Endodermal cell (in vitro differentiated cells): ENCODE measurements around the gene CIB4. TPM values are rescaled to one million over a fixed set of nuclear protein-coding genes. Genes with fewer than 3 reads are reported as not detected.

Experiments used
- DNase-seq: peaks from one replicate; pipeline ENCODE4 v3.0.0-alpha.2; 2017
- H3K27ac ChIP-seq: 2 replicates; pipeline ENCODE4 v1.5.1; 2013; ENCODE audit warnings: mild to moderate bottlenecking, low read depth, low read length, moderate library complexity
- H3K27me3 ChIP-seq: 2 replicates; pipeline ENCODE4 v1.6.1; 2013; ENCODE audit warnings: mild to moderate bottlenecking, low read length, moderate library complexity; ENCODE audit not compliant: insufficient read depth, control insufficient read depth, poor library complexity, severe bottlenecking
- H3K36me3 ChIP-seq: 2 replicates; pipeline ENCODE4 v1.7.0; 2013; ENCODE audit warnings: mild to moderate bottlenecking, low read length, moderate library complexity; ENCODE audit not compliant: control insufficient read depth, insufficient read depth
- H3K4me1 ChIP-seq: one replicate; pipeline ENCODE4 v1.7.0; 2013; ENCODE audit warnings: low read length; ENCODE audit not compliant: control insufficient read depth, insufficient read depth
- H3K4me3 ChIP-seq: 2 replicates; pipeline ENCODE4 v1.5.1; 2013; ENCODE audit warnings: mild to moderate bottlenecking, low read length, moderate library complexity
- H3K9ac ChIP-seq: 2 replicates; pipeline ENCODE4 v1.6.1; 2013; ENCODE audit warnings: mild to moderate bottlenecking, low read length, moderate library complexity; ENCODE audit not compliant: poor library complexity, severe bottlenecking; ENCODE audit errors: extremely low read depth
- H3K9me3 ChIP-seq: 2 replicates; pipeline ENCODE4 v1.6.1; 2013; ENCODE audit warnings: mild to moderate bottlenecking, low read length, moderate library complexity; ENCODE audit not compliant: control insufficient read depth
- H3K27ac Mint-ChIP-seq: 2 replicates; pipeline ENCODE4 v1.8.0; 2020; ENCODE audit warnings: mixed read lengths
- H3K27me3 Mint-ChIP-seq: 2 replicates; pipeline ENCODE4 v1.8.0; 2021; ENCODE audit warnings: mild to moderate bottlenecking, mixed read lengths; ENCODE audit not compliant: insufficient read depth
- H3K36me3 Mint-ChIP-seq: 2 replicates; pipeline ENCODE4 v1.8.0; 2020; ENCODE audit warnings: low read depth, mixed read lengths
- H3K4me1 Mint-ChIP-seq: 2 replicates; pipeline ENCODE4 v1.8.0; 2020; ENCODE audit warnings: mixed read lengths
- H3K4me3 Mint-ChIP-seq: 2 replicates; pipeline ENCODE4 v1.8.0; 2020; ENCODE audit warnings: mild to moderate bottlenecking, moderate library complexity, mixed read lengths
- H3K9me3 Mint-ChIP-seq: 2 replicates; pipeline ENCODE4 v1.8.0; 2020; ENCODE audit warnings: mild to moderate bottlenecking, mixed read lengths
- CTCF ChIP-seq: fragments of 200-600 bp; sonication (generic); conservative IDR thresholded peaks from 2 replicates; pipeline ENCODE4 v1.5.0; 2021; ENCODE audit warnings: antibody characterized with exemption, mild to moderate bottlenecking
- WGBS, 2 experiments: methylation state at CpG; one replicate each; pipeline versions ENCODE4 v1.1.5 to v1.1.7; 2013; ENCODE audit warnings: missing lambda C conversion rate in 2 of 2, mixed read lengths in 1 of 2; ENCODE audit not compliant: insufficient coverage in 1 of 2, insufficient read length in 1 of 2; 5-methylcytosine and 5-hydroxymethylcytosine counted together
- total RNA-seq, 2 donors: library from RNA; stranded (reverse); fragmentation: NEBNext Ultra II Directional in 1 of 2; extraction: Animal tissue kit (Norgen Biotek cat#: 25700) in 1 of 2; gene quantifications; 2 replicates in 1 of 2; 3 replicates in 1 of 2; pipeline ENCODE4 v1.2.1, GENCODE V29; 2021

CIB4 gene
- total RNA-seq, 2 donors from 2014 or later = not detected

GRCh38 chr2:26632624-26633185 is 8.5 kb downstream of the CIB4 start:
- WGBS, 2 experiments = 89 to 93% methylated on average over 10 to 14 of the region's 14 CpGs
- H3K9me3 Mint-ChIP-seq = no peaks in the 10 kb centered on the region

GRCh38 chr2:26631401-26632170 is 9.6 kb downstream of the CIB4 start:
- Mint-ChIP-seq H3K9me3 (no peaks in the 10 kb centered on the region), H3K4me3 (no peak overlapping the region), H3K27me3 (no peaks in the 10 kb centered on the region), H3K36me3 (no peaks in the 10 kb centered on the region), H3K27ac (peak overlapping the region; percentile 55), H3K4me1 (peaks cover 8% of the 10 kb centered on the region)
- H3K9ac ChIP-seq = no peak overlapping the region
- DNase-seq = peak; percentile 46
- H3K4me3 ChIP-seq = no peak overlapping the region
- no peak overlapping the region for H3K27ac ChIP-seq
- WGBS, 2 experiments = 95% methylated on average over 9 to 13 of the region's 13 CpGs
- no peak for TF ChIP-seq CTCF
- no peaks in the 10 kb centered on the region for H3K9me3 ChIP-seq
- H3K36me3 ChIP-seq = no peaks in the 10 kb centered on the region
- no peaks in the 10 kb centered on the region for H3K27me3 ChIP-seq
- no peaks in the 10 kb centered on the region for H3K4me1 ChIP-seq

More at GRCh38 chr2:26632624-26633185, 8.5 kb downstream of the CIB4 start:
- Histone ChIP-seq H3K4me3 (no peak overlapping the region), H3K9me3 (no peaks in the 10 kb centered on the region), H3K9ac (no peak overlapping the region), H3K27ac (no peak overlapping the region), H3K36me3 (no peaks in the 10 kb centered on the region), H3K4me1 (no peaks in the 10 kb centered on the region), H3K27me3 (no peaks in the 10 kb centered on the region)
- H3K27me3 Mint-ChIP-seq = no peaks in the 10 kb centered on the region
- no peak overlapping the region for H3K27ac Mint-ChIP-seq
- no peak for DNase-seq
- no peak for TF ChIP-seq CTCF
- H3K4me3 Mint-ChIP-seq = no peak overlapping the region
- H3K36me3 Mint-ChIP-seq = no peaks in the 10 kb centered on the region
- H3K4me1 Mint-ChIP-seq = peaks cover 8% of the 10 kb centered on the region

GRCh38 chr2:26630669-26631360 is 10.4 kb downstream of the CIB4 start:
- no peaks in the 10 kb centered on the region for H3K36me3 Mint-ChIP-seq
- 69 to 83% methylated on average over 4 to 7 of the region's 10 CpGs for WGBS, 2 experiments

More at GRCh38 chr2:26630669-26631360, 10.4 kb downstream of the CIB4 start:
- no peak overlapping the region for H3K4me3 ChIP-seq
- H3K4me3 Mint-ChIP-seq = no peak overlapping the region
- no peaks in the 10 kb centered on the region for H3K36me3 ChIP-seq
- no peak for TF ChIP-seq CTCF
- H3K9me3 Mint-ChIP-seq = no peaks in the 10 kb centered on the region
- H3K27me3 ChIP-seq = no peaks in the 10 kb centered on the region
- peaks cover 8% of the 10 kb centered on the region for H3K4me1 Mint-ChIP-seq
- no peak overlapping the region for H3K27ac ChIP-seq
- no peaks in the 10 kb centered on the region for H3K9me3 ChIP-seq
- H3K4me1 ChIP-seq = no peaks in the 10 kb centered on the region
- H3K9ac ChIP-seq = no peak overlapping the region
- no peaks in the 10 kb centered on the region for H3K27me3 Mint-ChIP-seq
- H3K27ac Mint-ChIP-seq = peak overlapping the region; percentile 69
- DNase-seq = peak; percentile 72
